ENCODE data around the gene ITGB3BP.
"Not testable (repeated sequence)": the region's sequence is repeated elsewhere in the genome, so short reads cannot be mapped to it uniquely, and the experiment has no call there.

The ITGB3BP gene

GRCh38 chr1:63501256-63501655 lies 21.8 kb downstream of the ITGB3BP start:
- DNase-seq = no peak

DNA sequence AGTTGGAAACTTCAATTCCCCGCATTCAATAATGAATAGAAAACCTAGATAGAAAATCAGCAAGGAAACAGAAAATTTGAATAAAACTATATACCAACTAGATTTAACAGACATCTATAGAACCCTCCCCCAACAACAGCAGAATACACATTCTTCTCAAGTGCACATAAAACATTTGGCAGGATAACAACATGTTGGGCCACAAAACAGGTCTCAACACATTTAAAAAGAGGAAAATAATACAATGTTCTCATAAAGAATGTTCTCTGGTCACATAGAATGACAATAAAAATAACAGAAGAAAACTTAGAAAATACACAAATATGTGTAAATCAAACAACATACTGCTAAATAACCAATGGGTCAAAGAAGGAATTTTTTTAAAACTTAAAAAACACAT lies 24.9 kb downstream of the ITGB3BP start:
- DNase-seq = no peak

DNA sequence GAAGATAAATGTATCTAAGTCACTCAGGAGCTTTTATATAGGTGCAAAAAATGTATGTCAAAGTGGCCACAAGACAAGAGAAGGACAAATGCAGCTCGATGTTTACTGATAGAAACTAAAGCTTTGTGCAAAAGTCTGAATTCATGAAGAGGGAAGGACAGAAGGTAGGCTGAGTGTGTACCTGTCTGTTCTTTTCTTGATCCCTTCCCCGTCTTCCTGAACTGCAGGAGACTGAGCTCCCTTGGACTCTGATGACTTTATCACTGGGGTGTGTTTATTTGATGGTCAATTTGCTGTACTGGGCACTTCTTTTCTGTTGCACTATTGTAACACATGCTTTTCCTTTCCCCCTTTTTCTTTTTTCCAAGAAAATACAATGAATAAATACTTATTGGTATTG lies 25.4 kb downstream of the ITGB3BP start:
- no peak for DNase-seq

- DNase-seq = no peak
Observed at GRCh38 chr1:63487336-63488065, 35.5 kb downstream of the ITGB3BP start.

DNA sequence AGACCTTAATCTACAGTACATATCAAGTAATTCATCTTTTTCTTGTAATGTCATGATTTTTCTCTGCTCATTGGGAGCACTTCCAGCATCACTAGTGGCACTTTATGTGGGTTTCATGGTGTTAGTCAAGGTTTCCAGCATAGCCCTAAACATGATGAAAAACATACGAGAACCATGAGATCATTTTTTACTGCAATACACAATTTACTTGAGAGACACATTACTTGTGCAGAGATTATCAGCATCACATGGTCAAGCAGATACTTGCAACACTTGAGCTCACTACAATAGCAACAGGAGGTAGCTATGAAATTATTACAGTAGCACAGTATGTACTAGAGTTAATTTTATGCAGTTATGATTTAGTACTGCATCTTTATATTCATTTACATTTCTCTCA lies 36.4 kb downstream of the ITGB3BP start:
- no peak for DNase-seq

DNA sequence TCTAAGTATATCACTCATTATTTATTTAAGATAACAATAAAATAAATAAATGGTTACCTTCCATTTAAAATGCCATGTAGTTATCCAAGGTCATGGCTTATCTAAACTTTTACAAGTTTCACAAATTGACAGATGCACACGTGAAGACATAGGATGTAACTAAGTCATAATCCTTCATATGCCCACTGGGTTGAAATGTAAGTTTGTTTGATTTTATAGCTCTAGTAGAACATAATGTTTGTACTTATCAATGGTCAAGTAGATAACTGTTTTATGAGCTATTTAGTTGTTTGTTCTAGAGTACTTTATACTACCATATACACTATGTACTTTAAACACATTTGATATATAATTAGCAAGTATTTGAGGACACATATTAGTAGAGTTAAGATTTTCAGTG lies 43.0 kb downstream of the ITGB3BP start:
- no peak for DNase-seq

GRCh38 chr1:63475761-63476160 lies 47.3 kb downstream of the ITGB3BP start:
- DNase-seq = no peak

DNA sequence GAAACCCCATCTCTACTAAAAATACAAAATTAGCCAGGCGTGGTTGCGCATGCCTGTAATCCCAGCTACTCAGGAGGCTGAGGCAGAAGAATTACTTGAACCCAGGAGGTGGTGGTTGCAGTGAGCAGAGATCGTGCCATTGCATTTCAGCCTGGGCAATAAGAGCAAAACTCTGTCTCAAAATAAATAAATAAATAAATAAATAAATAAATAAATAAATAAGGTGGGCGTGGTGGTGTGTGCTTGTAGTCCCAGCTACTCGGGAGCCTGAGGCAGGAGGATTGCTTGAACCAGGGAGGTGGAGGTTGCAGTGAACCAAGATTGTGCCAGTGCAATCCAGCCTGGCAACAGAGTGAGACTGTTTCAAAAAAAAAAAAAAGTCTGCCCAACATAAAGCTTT lies 54.3 kb downstream of the ITGB3BP start:
- DNase-seq = not testable (repeated sequence)

DNA sequence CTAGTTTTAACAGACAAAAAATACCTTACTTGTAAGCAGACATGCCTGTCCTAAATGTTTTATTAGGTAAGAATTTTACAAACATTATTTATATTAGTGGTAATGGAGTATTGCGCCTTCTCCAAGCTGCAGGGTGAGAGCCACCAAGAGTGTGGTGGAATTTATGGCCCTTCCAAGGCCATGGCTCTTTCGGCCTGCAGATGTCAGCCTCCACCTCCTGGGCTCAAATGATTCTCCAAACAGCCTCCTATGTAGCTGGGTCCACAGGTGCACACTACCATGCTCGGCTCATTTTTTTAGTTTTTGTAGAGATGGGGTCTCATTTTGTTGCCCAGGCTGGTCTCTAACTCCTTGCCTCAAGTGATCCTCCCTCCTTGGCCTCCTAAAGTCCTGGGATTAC lies 56.3 kb downstream of the ITGB3BP start:
- no peak for DNase-seq

DNA sequence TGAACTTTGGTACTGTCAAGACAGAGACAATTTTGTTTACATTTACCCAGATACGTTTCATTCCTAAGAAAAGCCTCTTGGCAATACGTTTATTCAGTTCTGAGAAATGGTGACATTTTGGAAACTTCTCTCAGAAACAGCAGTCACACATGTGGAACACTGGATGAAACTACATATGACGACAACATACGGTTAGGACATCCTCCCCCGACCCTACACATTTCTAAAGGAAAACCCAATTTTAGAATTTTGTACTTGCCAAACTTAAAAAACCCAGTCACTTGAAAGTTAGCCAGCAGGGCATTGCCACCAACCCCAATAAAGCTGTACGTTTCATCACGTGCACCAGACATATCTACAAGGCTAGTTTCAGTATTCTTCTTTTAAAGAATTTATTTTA lies 56.8 kb downstream of the ITGB3BP start:
- DNase-seq = no peak

GRCh38 chr1:63463248-63463647 lies 59.8 kb downstream of the ITGB3BP start:
- no peak for DNase-seq

- DNase-seq = no peak
Observed at GRCh38 chr1:63461661-63462230, 61.3 kb downstream of the ITGB3BP start.

GRCh38 chr1:63458750-63459149 lies 64.3 kb downstream of the ITGB3BP start:
- no peak for DNase-seq

GRCh38 chr1:63454269-63454668 lies 68.8 kb downstream of the ITGB3BP start:
- no peak for DNase-seq

GRCh38 chr1:63453232-63453631 lies 69.8 kb downstream of the ITGB3BP start:
- no peak for DNase-seq

DNA sequence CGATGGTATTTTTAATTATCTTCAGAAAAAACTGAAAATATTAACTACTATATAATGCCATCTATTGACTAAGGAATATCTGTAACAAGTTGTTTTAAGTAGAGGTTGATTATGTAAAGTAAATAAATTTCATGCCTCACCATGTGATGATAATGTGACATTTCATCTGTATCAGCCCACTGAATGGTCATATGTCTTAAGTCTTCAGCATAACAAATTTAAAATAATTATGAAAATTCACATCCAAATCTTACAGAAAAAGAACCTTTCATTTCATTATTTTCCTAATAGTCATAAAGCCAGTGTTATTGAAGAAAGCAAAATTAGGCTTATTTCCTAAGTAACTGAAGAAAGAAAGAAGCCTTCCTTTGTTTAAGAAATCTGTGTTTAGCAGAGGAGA lies 72.6 kb downstream of the ITGB3BP start:
- DNase-seq = no peak

DNA sequence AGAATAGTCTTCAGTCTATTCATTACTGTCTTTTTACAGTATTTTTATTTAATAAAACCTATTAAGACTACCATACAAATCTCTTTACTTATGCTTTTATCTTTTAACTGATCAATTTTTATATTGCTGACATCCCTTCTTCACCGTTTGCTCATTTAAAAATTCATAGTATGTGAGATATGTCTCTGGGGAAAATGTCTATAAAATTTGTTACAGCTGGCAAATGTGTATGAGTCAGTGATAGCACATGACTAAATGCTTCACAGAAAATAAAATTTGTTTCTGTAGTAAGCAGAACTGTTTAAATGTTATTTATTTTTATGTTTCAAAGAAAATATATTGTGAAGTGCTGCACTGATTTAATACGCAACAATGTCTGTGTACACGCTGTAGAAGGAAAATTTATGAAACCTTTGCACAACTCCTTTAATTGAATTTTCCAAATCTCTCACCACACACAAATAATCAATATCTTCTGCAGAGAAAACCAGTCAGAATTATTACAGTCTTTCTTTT lies 74.2 kb downstream of the ITGB3BP start:
- no peak for DNase-seq

GRCh38 chr1:63442141-63442475 lies 80.9 kb downstream of the ITGB3BP start:
- DNase-seq = no peak

DNA sequence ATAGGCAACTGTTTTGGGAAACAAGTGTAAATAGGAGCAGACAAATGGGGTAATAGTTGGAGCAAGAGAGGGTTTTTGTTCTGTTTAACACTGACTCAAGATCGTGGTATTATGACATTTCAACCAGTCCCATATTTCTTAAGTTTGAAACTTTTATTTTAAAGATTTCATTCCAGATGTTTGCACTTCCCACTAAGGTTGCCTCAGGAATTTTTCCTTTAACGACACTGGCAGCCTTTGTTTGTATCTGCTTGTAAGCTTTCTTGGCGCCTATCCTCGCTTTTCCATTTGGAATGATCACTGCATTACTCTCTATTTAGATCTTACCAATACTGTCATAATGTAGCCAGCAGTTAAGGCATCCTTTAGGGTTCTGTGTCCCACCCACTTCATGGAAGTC lies 87.9 kb downstream of the ITGB3BP start:
- DNase-seq = no peak

- no peak for DNase-seq
Observed at GRCh38 chr1:63429281-63429680, 93.7 kb downstream of the ITGB3BP start.

GRCh38 chr1:63428815-63429214 lies 94.2 kb downstream of the ITGB3BP start:
- DNase-seq = no peak

DNA sequence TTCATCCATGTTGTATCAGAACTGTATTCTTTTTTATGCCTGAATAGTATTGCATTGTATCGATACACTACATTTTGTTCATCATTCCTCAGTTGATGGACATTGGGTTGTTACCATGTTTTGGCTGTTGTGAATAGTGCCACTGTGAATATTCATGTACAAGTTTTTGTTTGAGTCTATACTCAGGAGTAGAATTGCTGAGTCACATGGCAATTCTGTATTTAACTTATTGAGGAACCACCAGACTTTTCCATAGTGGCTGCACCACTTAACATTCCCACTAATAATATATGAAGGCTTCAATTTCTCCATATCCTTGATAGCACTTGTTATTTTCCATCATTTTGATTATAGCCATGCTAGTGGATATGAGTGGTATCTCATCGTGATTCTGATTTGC lies 99.4 kb downstream of the ITGB3BP start:
- no peak for DNase-seq

GRCh38 chr1:63420746-63421145 lies 102.3 kb downstream of the ITGB3BP start:
- not testable (repeated sequence) for DNase-seq

DNA sequence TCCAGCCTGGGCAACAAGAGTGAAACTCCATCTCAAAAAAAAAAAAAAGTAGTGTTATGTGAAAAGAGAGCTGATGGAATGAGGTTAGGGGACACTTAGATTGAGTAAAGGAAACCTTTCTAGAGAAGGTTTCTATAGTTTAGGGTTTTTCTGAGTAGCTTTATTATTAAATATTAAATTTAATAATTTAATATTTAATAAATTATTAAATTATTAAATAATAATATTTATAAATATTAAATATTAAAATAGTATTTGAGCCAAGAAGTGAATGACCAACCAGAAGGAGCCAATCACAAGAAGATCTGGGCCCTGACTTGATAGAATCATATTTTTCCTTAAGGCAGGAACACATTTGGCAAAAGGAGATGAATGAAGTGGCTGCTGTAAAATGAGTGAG lies 104.9 kb downstream of the ITGB3BP start:
- no peak for DNase-seq

Measured in activated CD4-positive, alpha-beta T cell treated with anti-CD3 and anti-CD28 coated beads for 1 hour (primary cell).